NCI-H1092 treated with DMSO at 0.1 percent for 48 hours (cell line): ENCODE measurements around the gene CLCNKA.
"Not testable (repeated sequence)": the region's sequence is repeated elsewhere in the genome, so short reads cannot be mapped to it uniquely, and the experiment has no call there.

Experiments
- DNase-seq: peaks from one replicate; lab custom pipeline; 2025; lab: John Stamatoyannopoulos, UW

CLCNKA gene

DNA sequence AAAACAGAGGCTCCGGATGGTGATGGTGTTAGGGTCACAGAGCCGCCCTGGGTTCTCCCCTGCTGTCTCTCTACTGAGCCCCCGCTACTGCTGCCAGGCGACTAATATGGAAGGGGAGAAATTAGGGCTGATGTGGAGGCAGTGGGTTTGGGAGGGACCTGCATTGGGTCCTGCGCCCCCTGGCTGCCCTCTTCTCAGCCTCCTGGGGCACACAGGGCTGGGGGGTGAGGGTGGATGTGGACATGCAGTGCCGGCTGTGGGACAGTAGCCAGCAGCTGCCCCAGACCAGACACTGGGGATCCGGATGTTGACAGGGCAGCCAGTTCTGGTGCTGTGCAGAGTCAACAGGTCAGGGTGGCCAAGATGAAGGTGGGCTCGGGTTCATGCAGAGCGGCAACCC, 20.3 kb downstream of the CLCNKA start:
- DNase-seq: no peak

DNA sequence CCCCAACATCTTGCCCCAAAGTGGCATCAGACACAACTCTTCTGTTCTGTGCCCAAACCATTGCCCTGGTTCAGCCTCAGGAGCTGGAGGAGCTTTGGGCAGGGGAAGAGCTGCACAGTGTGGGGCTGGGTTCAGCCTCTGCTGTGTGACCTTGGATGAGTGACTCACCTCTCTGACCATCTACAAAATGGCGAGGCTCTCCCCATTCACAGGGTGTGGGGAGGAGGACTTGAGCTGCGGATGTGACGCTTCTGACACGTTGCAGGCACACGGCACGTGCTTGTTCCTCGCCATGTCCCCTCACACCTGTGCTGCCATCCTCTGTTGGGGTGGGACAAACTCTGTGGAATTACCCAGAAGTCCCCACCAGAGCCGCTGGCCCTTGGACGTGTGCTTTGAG, 20.8 kb downstream of the CLCNKA start:
- not testable (repeated sequence) for DNase-seq

- DNase-seq: no peak
Measured at GRCh38 chr1:16043521-16043920, 21.7 kb downstream of the CLCNKA start, which contains the start of gene CLCNKB. Gene CLCNKB, plus strand, starts transcription at chr1:16043782. Its CDS starts 711 bp downstream, at chr1:16044493.

GRCh38 chr1:16043950-16044349, 22.1 kb downstream of the CLCNKA start:
- no peak for DNase-seq

- DNase-seq: no peak
Measured at GRCh38 chr1:16046842-16047241, 25.0 kb downstream of the CLCNKA start.

- DNase-seq: no peak
Measured at GRCh38 chr1:16047791-16048475, 26.1 kb downstream of the CLCNKA start.

GRCh38 chr1:16048573-16049189, 26.8 kb downstream of the CLCNKA start:
- DNase-seq: peak; percentile 15

GRCh38 chr1:16050328-16050727, 28.5 kb downstream of the CLCNKA start:
- DNase-seq: no peak

DNA sequence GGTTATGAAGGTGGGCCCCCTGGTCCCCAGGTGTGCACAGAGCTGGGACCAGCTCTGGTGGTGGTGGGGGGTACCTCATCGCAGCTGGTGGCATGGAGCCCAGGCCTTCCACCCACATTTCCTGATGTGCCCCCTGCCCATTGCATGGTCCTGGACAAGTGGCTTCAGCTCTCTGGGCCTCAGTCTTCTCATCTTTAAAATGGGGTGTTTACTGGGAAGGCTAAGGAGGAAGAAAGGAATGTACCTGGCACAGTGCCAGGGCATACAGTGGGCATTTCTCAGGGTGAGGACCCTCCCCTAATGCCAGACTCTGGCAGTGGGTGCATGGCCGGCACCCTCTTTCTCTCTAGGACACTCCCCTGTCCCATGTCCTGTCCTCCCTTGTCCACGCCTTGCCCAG, 29.2 kb downstream of the CLCNKA start:
- no peak for DNase-seq

DNA sequence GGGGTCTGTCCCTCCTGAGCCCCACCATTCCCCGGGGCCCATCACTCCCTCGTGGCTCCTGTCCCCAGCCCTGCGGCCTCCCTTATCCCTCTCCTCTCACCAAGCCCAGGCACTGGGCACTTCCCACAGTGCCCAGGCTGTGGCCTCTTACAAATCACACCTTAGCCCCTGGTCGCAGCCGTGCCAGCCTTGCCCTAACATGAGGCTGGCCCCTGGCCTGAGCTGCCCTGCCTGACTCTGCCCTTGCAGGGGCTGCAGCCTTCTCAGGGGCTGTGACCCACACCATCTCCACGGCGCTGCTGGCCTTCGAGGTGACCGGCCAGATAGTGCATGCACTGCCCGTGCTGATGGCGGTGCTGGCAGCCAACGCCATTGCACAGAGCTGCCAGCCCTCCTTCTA, 30.1 kb downstream of the CLCNKA start:
- not testable (repeated sequence) for DNase-seq

- DNase-seq: no peak
Measured at GRCh38 chr1:16053781-16054502, 32.1 kb downstream of the CLCNKA start.

GRCh38 chr1:16054598-16055540, 33.0 kb downstream of the CLCNKA start:
- no peak for DNase-seq

- DNase-seq: peak; percentile 80
Measured at GRCh38 chr1:16055613-16056520, 34.0 kb downstream of the CLCNKA start.

- DNase-seq: not testable (repeated sequence)
Measured at GRCh38 chr1:16056521-16056912, 34.7 kb downstream of the CLCNKA start.

- DNase-seq: not testable (repeated sequence)
Measured at GRCh38 chr1:16057314-16057915, 35.6 kb downstream of the CLCNKA start.

DNA sequence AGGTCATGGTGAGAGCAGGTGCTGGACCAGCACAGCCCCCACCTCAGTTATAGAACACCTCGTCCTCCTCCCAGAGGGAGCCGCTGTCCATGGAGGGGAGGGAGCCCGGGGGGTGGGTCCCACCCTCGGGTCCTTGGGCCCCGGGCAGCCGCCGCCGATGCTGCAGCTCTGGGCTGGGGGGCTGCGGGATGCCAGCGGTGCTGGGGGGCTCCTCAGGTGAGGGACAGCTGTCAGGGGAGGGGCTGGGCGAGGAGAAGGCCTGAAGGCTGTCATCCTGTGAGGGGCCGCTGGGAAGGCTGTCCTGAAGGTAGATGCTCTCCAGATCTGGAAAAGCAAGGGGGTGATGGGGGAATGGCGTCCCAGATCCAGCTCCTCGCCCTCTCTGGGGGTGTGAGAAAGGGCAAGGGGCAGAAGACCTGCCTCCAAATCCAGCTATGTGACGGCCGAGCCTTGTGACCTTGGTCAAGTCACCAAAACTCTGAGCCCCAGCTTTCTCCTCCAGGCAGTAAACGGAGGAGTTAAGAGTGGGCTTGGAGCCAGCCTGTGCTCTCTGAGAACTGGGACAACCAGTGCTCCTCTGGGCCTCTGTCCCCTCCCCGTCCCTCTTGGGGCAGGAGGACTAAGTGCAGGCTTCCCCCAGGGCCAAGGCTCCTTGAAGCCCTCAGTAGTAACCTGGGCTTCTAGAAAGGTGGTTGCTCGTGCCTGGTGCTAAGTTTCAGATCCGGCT, 36.7 kb downstream of the CLCNKA start:
- DNase-seq: not testable (repeated sequence)

GRCh38 chr1:16061266-16061665, 39.4 kb downstream of the CLCNKA start:
- no peak for DNase-seq

DNA sequence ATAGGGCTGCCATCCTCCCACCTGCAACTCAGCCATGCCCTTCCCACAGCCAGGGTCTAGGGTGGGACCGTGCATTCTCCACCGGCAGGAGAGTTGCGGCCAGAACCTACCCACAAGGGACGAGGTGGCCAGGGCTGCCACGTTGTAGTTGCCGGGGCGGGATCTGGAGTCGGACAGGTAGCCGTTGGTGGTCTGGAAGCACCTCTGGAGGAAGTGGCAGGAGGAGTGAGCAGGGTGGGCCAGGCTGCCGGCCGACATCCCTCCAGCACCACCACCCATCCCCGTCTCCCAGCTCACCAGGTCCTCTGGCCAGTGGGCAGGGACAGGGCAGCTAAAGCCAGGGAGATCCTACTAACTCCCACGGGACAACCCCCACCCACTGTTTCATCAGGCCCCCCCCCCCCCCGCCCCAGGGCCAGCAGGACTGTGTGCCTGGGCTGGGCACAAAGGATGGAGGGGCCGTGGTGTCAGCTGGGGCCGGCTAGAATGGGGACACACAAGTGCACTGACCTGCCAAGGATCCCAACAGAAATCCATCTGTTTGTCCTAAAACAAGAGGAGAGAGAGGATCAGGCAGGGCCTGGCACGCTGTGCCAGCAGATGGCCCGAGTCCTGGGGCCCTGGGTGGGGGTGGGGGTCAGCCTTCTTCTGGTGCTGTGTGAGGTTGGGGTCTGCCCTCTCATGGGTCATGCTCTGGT, 40.3 kb downstream of the CLCNKA start:
- not testable (repeated sequence) for DNase-seq

DNA sequence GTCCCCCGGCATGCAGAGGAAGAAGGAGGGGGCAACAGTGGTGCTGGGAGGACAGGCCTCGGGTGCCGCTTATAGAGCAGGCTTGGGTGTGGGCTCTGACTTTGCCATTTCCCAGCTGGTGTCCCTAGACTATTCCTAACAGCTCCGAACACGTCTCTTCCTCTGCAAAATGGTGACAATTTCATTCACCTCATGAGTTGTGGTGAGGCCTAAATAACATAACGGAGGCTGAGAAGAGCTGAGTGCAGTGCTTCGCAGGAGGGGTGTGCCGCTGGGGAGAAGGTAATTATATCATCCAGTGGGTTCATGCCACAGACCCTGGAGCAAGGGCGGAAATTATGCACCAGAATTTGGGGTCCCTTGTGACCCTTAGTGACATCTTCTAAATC, 40.8 kb downstream of the CLCNKA start:
- not testable (repeated sequence) for DNase-seq
